Measurements from ENCODE around the gene IGFL4. TPM values are rescaled to one million over a fixed set of nuclear protein-coding genes. Genes with fewer than 3 reads are reported as not detected.
A peak's percentile ranks its signal among the peaks of the same experiment; 100 is the strongest.

IGFL4 gene
- total RNA-seq, 2 donors from 2014 or later = not detected

DNA sequence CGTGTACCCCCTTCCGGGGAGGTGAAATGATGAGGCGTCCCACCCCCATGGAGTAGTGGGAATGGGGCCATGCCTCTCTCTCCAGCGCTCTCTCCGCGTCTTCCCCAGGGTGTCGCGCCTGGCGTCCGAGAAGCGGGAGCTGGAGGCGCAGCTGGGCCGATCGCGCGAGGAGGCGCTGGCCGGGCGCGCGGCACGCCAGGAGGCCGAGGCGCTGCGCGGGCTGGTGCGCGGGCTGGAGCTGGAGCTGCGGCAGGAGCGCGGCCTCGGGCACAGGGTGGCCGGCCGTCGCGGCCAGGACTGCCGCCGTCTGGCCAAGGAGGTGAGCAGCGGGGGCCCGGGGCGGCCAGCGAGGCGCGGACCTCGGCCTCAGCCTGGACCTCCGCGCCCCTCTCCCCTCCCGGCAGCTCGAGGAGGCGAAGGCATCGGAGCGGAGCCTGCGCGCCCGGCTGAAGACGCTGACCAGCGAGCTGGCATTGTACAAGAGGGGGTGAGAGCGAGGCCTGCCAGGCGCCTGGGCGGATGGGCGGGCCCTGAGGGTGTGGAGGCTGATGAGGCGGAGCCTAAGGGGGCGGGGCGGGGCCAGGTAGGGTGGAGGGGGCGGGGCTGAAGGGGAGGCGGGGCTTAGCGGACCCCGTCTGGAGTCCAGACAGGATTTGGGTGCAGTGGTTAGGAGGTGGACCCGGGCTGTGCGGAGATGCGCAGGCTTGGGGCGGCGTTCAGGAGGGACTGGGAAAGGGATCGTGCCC is 25.7 kb downstream of the IGFL4 start:
- Mint-ChIP-seq H3K36me3 (peaks cover 0 to 8% of the 10 kb centered on the region in 2 donors), H3K27ac (no peak overlapping the region), H3K9me3 (no peaks in the 10 kb centered on the region)
- peak in 1 of 2 donors; percentile 68 for DNase-seq (ENCODE audit: low spot score in 2 of 2)
- peak; percentile 14 to 70 for ATAC-seq

DNA sequence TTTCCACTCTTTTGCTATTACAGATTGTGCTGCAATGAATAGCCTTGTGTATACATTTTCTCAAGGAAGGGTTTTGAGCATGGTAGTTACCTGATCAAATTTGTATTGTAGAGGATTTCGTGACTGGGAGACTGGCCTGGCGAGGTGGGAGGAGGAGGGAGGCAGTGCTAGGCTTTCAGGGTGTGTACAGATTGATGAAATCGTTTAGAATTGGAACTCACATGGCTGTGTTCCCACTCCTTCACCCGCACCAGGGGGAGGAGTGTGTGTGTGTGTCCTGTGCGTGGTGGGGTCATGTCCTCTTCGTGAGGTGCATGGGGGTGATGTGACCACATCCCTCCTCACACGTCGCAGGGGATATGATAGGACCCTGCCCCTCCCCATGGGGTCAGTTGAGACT is 26.3 kb downstream of the IGFL4 start:
- Mint-ChIP-seq H3K27ac (no peak overlapping the region), H3K9me3 (no peaks in the 10 kb centered on the region), H3K36me3 (peaks cover 0 to 12% of the 10 kb centered on the region in 2 donors)
- no peak for ATAC-seq
- DNase-seq (ENCODE audit: low spot score in 2 of 2) = no peak

- Mint-ChIP-seq H3K9me3 (no peaks in the 10 kb centered on the region), H3K27ac (peak overlapping the region in 1 of 2 donors; percentile 72), H3K36me3 (peaks cover 0 to 12% of the 10 kb centered on the region in 2 donors)
- DNase-seq (ENCODE audit: low spot score in 2 of 2) (peak in 1 of 2 donors; percentile 74), ATAC-seq (peak; percentile 71 to 88)
These were observed 31.0 kb downstream of the IGFL4 start for GRCh38 chr19:46009530-46010510.

GRCh38 chr19:46006411-46006810 is 34.4 kb downstream of the IGFL4 start:
- ATAC-seq = no peak
- no peak for DNase-seq (ENCODE audit: low spot score in 2 of 2)
- Mint-ChIP-seq H3K9me3 (no peaks in the 10 kb centered on the region), H3K27ac (no peak overlapping the region), H3K36me3 (peaks cover 0 to 7% of the 10 kb centered on the region in 2 donors)

GRCh38 chr19:46002678-46003275 is 38.0 kb downstream of the IGFL4 start:
- ATAC-seq (no peak), DNase-seq (ENCODE audit: low spot score in 2 of 2) (no peak)
- Mint-ChIP-seq H3K36me3 (no peaks in the 10 kb centered on the region), H3K27ac (no peak overlapping the region), H3K9me3 (no peaks in the 10 kb centered on the region)

DNA sequence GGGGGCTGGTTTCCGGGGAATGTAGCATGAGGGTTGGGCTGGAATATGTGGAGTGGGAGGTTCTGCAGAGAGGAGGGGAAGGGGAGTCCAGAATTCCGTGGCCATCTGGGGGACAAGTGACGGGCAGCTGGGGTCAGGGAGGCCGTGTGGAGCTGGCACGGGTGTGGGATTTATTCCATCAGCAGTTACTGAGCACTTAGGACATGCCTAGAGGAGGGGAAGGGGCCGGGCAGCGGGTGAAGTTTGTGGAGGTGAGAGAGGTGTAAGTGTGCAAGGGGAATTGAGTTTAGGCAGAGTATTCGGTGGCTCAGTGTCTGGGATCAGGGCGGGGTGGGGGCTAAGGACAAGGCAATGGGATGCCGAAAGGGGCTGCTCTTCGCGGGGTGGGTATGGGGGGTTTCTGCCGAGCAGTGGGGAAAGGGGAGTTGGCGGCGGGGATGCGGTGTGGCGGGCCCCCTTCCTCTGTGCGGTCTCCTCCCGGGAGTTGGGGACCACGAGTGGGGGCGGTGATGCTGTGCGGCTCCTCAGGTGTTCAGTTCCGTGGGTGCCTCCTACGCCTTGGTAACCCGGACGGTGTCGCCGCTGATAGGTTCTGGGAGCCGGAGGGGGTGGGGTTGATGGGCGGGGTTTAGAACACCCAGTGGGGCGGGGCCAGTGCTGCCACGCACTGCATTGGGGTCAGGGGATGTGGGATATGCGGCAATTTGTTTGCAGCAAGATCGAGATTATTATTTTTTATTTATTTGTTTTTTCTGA is 40.1 kb downstream of the IGFL4 start:
- H3K36me3 Mint-ChIP-seq = peaks cover 6 to 9% of the 10 kb centered on the region in 2 donors
- H3K27ac Mint-ChIP-seq = peak overlapping the region in 1 of 2 donors; percentile 13
- DNase-seq (ENCODE audit: low spot score in 2 of 2) = peak in 1 of 2 donors; percentile 54
- ATAC-seq = peak; percentile 84 to 94
- no peaks in the 10 kb centered on the region for H3K9me3 Mint-ChIP-seq

DNA sequence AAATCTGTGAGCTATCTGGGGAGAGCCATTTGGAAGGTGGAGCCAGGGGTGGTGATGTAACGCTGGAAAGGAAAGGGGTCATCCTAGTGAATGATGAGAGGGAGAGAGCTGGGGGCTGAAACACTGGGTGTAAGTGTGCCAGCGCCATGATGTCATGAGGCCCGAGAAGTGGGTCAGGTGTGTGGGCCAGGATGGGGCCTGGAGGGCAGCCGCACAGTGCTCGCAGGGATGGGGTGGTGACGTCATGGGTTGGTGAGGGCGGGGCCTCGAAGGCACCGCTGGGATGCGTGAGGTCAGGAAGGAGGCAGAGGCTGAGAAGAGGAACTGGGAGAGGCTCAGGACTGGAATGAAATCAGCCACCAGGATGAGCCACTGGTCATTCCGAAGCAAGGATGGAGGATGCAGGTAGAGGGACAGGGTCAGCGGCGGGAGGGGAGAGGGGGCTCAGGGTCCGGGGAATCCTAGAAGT is 41.1 kb downstream of the IGFL4 start:
- Mint-ChIP-seq H3K27ac (no peak overlapping the region), H3K9me3 (no peaks in the 10 kb centered on the region), H3K36me3 (peaks cover 6 to 9% of the 10 kb centered on the region in 2 donors)
- no peak for DNase-seq (ENCODE audit: low spot score in 2 of 2)
- ATAC-seq = no peak

DNA sequence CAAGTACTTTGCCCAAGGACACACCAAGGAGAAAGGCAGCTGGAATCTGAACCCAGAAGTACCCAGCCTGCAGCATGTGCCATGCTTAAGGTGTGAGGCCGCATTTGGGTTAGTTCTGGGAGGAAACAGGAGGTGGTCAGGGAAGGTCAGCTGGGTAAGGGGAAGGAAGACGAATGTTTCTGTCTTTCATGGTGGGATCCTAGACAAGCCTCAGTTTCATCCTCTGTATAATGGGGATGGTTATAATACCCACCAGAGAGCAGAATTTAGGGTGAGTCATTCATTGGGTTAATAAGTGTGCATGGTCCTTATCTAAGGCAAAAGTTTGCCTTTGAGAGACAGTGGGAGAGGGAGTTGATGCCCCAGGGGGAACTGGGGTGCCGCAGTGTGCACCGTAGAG is 42.0 kb downstream of the IGFL4 start:
- ATAC-seq (no peak), DNase-seq (ENCODE audit: low spot score in 2 of 2) (no peak)
- H3K36me3 Mint-ChIP-seq = peaks cover 6 to 9% of the 10 kb centered on the region in 2 donors
- H3K9me3 Mint-ChIP-seq = no peaks in the 10 kb centered on the region
- no peak overlapping the region for H3K27ac Mint-ChIP-seq

- Mint-ChIP-seq H3K27ac (no peak overlapping the region), H3K9me3 (no peaks in the 10 kb centered on the region), H3K36me3 (peaks cover 6 to 9% of the 10 kb centered on the region in 2 donors)
- ATAC-seq (no peak), DNase-seq (ENCODE audit: low spot score in 2 of 2) (no peak)
These were observed 43.9 kb downstream of the IGFL4 start for GRCh38 chr19:45996933-45997332.

- Mint-ChIP-seq H3K27ac (no peak overlapping the region), H3K36me3 (peaks cover 6 to 9% of the 10 kb centered on the region in 2 donors), H3K9me3 (no peaks in the 10 kb centered on the region)
- DNase-seq (ENCODE audit: low spot score in 2 of 2) (no peak), ATAC-seq (no peak)
These were observed 45.0 kb downstream of the IGFL4 start for GRCh38 chr19:45995715-45996385.

DNA sequence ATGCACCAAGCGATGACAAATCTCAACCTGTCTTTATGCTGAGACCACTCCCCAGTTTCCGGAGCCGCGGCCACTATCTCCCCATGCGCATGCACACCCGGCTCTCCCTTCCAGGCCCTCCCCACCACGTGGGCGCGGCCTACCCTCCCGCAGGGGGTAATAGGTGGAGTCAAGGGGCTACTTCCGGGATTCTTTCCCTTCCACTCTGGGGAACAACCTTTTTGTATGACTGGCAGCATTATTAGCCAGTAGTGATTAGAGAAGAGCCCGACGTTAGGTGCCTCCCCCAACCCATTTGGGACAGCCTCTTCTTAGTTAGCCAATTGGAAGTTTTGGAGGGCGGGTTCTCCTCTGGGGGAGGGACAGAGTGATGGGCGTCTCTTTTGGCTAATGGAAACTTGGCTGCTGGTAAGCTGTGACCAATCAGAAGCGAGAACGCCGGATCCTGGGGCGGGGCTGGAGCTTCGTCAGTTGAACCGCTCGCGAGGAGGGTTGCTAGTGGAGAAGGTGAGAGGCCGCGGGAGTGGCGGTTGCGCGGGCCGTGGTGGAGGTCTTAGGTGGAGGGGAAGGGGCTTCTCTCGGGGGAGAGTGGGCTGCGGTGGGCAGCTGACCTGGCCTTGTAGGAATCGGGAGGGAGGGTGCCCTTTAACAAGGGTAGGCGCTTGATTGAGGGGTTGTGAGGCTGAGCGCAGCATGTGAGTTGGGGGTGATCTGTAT is 45.6 kb downstream of the IGFL4 start, which contains the start of gene CCDC61:
Gene CCDC61 (plus strand): TSS at position 470 of the 717 bp plus-strand sequence. CDS start 7,552 bp downstream, outside the sequence.
- Mint-ChIP-seq H3K9me3 (no peaks in the 10 kb centered on the region), H3K36me3 (peaks cover 6 to 9% of the 10 kb centered on the region in 2 donors), H3K27ac (no peak within 1 kb of the TSS)
- ATAC-seq = peak; percentile 96
- peak; percentile 95 to 97 for DNase-seq (ENCODE audit: low spot score in 2 of 2)

DNA sequence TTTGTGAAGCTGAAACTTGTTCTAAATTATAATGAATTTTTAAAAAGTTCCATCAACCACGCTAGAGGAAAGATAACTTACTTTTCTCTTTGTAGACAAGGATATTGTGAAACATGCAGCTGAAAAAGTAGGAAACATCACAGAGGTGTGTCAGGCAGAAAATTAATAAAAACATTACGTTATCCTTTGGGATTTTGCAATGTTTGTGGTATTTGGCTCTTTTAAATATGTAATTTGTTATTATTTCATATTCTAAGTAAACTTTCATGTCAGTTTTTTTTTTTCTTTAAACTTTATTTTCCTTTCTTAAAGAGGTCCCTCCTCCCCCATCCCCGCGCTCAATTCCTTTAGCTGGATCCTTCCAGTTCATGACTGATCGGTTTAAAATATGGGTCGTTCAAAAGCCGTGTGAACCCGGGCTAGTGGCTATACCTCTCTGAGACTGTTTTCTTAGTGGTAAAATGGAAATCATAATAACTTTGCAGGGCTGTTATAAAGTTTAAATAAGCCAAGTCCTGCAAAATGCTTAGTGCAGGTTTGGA is 46.3 kb downstream of the IGFL4 start:
- no peak for ATAC-seq
- no peak overlapping the region for H3K27ac Mint-ChIP-seq

GRCh38 chr19:45990113-45990728 is 50.6 kb downstream of the IGFL4 start:
- Mint-ChIP-seq H3K9me3 (no peaks in the 10 kb centered on the region), H3K36me3 (no peaks in the 10 kb centered on the region), H3K27ac (no peak overlapping the region)
- DNase-seq (ENCODE audit: low spot score in 2 of 2) (no peak), ATAC-seq (no peak)

More for the DNA sequence above, 46.3 kb downstream of the IGFL4 start:
- Mint-ChIP-seq H3K36me3 (peaks cover 6 to 9% of the 10 kb centered on the region in 2 donors), H3K9me3 (no peaks in the 10 kb centered on the region)
- no peak for DNase-seq (ENCODE audit: low spot score in 2 of 2)

All from activated naive CD4-positive, alpha-beta T cell treated with anti-CD3 and anti-CD28 coated beads, Interleukin-2, amount 50 U/mL, for 72 hours (primary cell).